ENCODE results near the gene RABAC1. TPM values are rescaled to one million over a fixed set of nuclear protein-coding genes. Genes with fewer than 3 reads are reported as not detected.

The RABAC1 gene
- total and polyA plus RNA-seq, 5 donors from 2014 or later: 94.0 to 261 (median 222) TPM

DNA sequence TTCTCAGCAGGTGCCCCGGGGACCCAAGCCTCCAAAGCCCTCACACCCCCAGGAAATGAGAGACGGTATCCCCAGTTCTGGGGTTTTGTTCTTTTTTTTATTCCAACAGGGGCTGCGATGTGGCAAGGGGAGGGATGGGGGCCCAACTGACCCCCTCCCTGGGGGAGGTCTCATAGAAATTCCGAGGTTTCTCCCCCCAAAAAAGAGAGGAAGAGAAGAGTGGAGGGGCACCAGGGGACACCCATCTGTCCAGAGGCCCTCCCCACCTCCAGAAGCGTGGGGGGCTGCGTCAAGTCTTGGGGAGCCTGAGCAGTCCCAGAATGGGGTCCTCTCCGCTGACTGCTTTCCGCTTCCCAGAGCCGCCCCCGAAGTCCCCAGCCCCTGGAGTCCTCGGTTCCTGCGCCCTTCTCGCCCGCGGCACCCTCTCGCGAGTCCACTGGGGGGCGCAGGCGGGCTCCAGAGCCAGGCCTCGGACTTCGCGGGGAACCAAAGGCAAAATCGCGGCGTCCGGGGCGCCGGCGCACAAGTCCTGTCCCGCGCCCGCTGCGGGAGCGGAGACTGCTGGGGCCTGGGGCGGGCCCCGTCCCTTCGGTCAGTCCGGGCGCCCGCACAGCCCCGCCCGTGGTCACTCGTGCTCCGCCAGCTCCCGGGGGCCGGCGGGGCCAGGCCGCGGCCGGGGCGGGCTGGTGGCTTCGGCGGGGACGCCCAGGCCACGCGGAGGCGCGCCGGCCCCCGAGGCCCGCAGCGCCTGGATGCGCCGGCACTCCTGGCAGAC is 39.3 kb upstream of the RABAC1 start:
- Histone ChIP-seq H3K27ac (ENCODE audit: insufficient read depth, low read length, poor library complexity, severe bottlenecking) (no peak overlapping the region), H3K9me3 (ENCODE audit: control insufficient read depth in 2 of 2, low read length in 2 of 2) (no peaks in the 10 kb centered on the region), H3K36me3 (ENCODE audit: control insufficient read depth, insufficient read depth, low read length) (no peaks in the 10 kb centered on the region), H3K4me1 (ENCODE audit: control insufficient read depth, insufficient read depth, low read length, poor library complexity, severe bottlenecking) (peaks cover 27% of the 10 kb centered on the region), H3K27me3 (ENCODE audit: control insufficient read depth, insufficient read depth, low read length) (peaks cover 26% of the 10 kb centered on the region), H3K4me3 (ENCODE audit: low read depth, low read length) (no peak overlapping the region)
- Mint-ChIP-seq H3K27ac (no peak overlapping the region), H3K27me3 (peaks cover 53% of the 10 kb centered on the region), H3K4me1 (peaks cover 0 to 41% (median 14%) of the 10 kb centered on the region in 4 donors), H3K36me3 (peaks cover 9% of the 10 kb centered on the region), H3K9me3 (peaks cover 0 to 4% (median 0%) of the 10 kb centered on the region in 7 donors), H3K4me3 (peak overlapping the region in 1 of 4 donors; percentile 56)
- ATAC-seq (ENCODE audit: low read depth in 2 of 2): no peak
- peak in 1 of 3 donors; percentile 43 for DNase-seq

DNA sequence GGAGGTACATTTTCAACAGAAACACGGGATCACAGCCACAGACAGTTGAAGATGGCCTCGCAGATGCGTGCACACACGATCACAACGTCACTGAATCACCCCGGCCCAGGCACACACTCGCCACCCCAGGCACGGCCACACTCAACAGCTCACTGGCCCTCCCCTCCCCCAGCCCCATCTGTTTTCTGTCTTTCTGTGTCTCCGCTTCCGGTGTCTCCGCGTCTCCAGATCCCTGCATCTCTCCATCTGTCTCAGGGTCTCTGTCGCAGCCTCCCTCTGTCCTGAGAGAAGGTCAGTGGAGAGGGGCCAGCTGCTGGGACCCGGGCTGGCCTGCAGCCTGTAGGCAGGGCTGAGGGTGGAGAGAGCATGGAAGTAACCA is 38.7 kb upstream of the RABAC1 start:
- Histone ChIP-seq H3K27me3 (ENCODE audit: control insufficient read depth, insufficient read depth, low read length) (peaks cover 26% of the 10 kb centered on the region), H3K4me3 (ENCODE audit: low read depth, low read length) (no peak overlapping the region), H3K4me1 (ENCODE audit: control insufficient read depth, insufficient read depth, low read length, poor library complexity, severe bottlenecking) (peaks cover 32% of the 10 kb centered on the region), H3K27ac (ENCODE audit: insufficient read depth, low read length, poor library complexity, severe bottlenecking) (no peak overlapping the region), H3K9me3 (ENCODE audit: control insufficient read depth in 2 of 2, low read length in 2 of 2) (no peaks in the 10 kb centered on the region), H3K36me3 (ENCODE audit: control insufficient read depth, insufficient read depth, low read length) (no peaks in the 10 kb centered on the region)
- Mint-ChIP-seq H3K4me3 (peak overlapping the region in 1 of 4 donors; percentile 56), H3K27me3 (peaks cover 55% of the 10 kb centered on the region), H3K27ac (no peak overlapping the region), H3K36me3 (peaks cover 9% of the 10 kb centered on the region), H3K4me1 (peaks cover 0 to 46% (median 16%) of the 10 kb centered on the region in 4 donors), H3K9me3 (peaks cover 0 to 4% (median 0%) of the 10 kb centered on the region in 7 donors)
- peak in 1 of 3 donors; percentile 14 for DNase-seq
- ATAC-seq (ENCODE audit: low read depth in 2 of 2): no peak

DNA sequence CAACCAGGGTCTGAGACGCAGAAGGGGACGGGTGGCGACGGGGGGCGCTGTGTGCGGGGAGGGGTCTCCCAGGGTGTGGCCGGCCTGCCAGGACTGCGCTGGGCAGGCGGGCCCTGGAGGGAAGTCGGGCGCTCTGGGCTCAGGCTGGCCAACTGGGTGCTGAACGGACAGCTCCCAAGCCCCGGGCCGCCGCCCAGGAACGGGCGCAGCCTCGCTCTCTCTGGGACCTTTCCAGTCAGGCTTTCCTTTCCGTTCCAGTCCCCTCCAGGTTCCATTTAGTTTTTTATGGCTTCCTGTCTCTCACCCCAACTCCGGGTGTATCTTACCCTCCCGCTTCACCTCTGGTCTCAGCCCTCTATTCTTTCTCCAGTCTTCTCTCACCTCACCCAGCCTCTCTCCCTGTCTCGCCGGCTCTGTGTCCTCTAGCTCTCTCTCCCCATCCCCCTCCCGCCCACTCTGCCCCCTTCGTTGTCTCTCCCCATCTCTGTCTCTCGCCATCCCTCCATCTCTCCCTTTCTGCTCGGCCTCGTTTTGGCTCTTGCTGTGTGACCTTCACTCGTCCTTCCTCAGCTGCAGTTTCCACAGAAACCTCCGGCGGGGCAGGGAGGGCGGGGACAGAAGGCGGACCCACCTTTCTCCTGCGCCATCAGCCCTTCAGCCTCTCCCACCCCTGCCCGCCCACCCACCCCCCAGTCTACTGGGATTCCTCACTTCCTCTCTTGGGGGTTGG is 38.2 kb upstream of the RABAC1 start:
- ATAC-seq (ENCODE audit: low read depth in 2 of 2) (no peak), DNase-seq (peak in 2 of 3 donors; percentile 28 to 35)
- H3K9me3 Mint-ChIP-seq: peaks cover 0 to 6% (median 0%) of the 10 kb centered on the region in 7 donors
- H3K4me1 Mint-ChIP-seq: peaks cover 0 to 49% (median 16%) of the 10 kb centered on the region in 4 donors
- H3K9me3 ChIP-seq (ENCODE audit: control insufficient read depth in 2 of 2, low read length in 2 of 2): no peaks in the 10 kb centered on the region
- H3K4me3 Mint-ChIP-seq: peak overlapping the region; percentile 52 to 65 (median 56)
- H3K4me3 ChIP-seq (ENCODE audit: low read depth, low read length): no peak overlapping the region
- no peaks in the 10 kb centered on the region for H3K36me3 ChIP-seq (ENCODE audit: control insufficient read depth, insufficient read depth, low read length)
- H3K4me1 ChIP-seq (ENCODE audit: control insufficient read depth, insufficient read depth, low read length, poor library complexity, severe bottlenecking): peaks cover 32% of the 10 kb centered on the region
- H3K27me3 ChIP-seq (ENCODE audit: control insufficient read depth, insufficient read depth, low read length): peaks cover 26% of the 10 kb centered on the region
- no peak overlapping the region for H3K27ac ChIP-seq (ENCODE audit: insufficient read depth, low read length, poor library complexity, severe bottlenecking)
- peaks cover 55% of the 10 kb centered on the region for H3K27me3 Mint-ChIP-seq
- H3K36me3 Mint-ChIP-seq: peaks cover 9% of the 10 kb centered on the region
- H3K27ac Mint-ChIP-seq: no peak overlapping the region

DNA sequence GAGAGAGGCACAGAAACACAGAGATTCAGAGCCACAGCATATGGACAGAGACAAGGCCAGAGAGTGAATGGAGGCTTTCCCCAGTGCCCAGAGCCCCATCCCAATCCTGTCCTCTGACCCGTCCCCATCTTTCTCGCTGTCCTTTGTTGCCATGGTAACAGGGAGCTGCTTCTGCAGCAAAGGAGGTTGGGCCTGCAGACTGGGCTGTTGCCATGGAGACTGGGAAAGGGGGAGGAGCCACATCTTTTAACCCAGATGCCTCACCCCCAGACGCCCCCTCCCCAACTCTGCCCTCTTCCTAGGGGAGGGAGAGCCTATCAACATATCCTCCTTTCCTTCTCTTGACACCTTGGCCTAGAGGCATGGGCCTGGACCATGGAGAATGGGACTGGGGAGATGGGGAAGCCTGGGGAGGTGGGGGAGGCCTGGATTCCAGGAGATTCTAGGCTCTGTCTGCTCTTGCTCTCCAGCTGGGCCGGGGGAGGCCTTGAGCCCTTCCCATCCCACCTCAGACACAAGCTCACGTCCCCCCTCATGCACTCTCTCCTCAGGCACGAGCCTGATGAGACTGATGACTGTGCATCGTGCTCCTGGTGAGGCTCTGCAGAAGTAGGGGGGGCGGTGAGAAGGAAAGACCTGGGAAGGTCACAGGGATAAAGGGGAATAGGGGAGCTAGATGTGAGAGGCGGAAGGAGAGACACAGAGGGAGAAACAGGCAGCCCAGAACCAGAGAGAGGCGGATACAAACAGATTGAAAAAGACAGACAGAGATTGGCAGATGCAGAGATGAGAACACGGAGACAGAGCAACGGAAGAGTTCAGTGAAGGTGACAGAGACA is 37.1 kb upstream of the RABAC1 start:
- Mint-ChIP-seq H3K27ac (no peak overlapping the region), H3K4me1 (peaks cover 0 to 49% (median 16%) of the 10 kb centered on the region in 4 donors), H3K4me3 (peak overlapping the region in 3 of 4 donors; percentile 16 to 89 (median 54)), H3K36me3 (peaks cover 9% of the 10 kb centered on the region), H3K9me3 (peaks cover 0 to 6% (median 0%) of the 10 kb centered on the region in 7 donors), H3K27me3 (peaks cover 46% of the 10 kb centered on the region)
- H3K4me1 ChIP-seq (ENCODE audit: control insufficient read depth, insufficient read depth, low read length, poor library complexity, severe bottlenecking): peaks cover 32% of the 10 kb centered on the region
- no peaks in the 10 kb centered on the region for H3K9me3 ChIP-seq (ENCODE audit: control insufficient read depth in 2 of 2, low read length in 2 of 2)
- no peak for ATAC-seq (ENCODE audit: low read depth in 2 of 2)
- no peak overlapping the region for H3K4me3 ChIP-seq (ENCODE audit: low read depth, low read length)
- H3K36me3 ChIP-seq (ENCODE audit: control insufficient read depth, insufficient read depth, low read length): no peaks in the 10 kb centered on the region
- no peak for DNase-seq
- H3K27me3 ChIP-seq (ENCODE audit: control insufficient read depth, insufficient read depth, low read length): peaks cover 26% of the 10 kb centered on the region
- H3K27ac ChIP-seq (ENCODE audit: insufficient read depth, low read length, poor library complexity, severe bottlenecking): no peak overlapping the region

DNA sequence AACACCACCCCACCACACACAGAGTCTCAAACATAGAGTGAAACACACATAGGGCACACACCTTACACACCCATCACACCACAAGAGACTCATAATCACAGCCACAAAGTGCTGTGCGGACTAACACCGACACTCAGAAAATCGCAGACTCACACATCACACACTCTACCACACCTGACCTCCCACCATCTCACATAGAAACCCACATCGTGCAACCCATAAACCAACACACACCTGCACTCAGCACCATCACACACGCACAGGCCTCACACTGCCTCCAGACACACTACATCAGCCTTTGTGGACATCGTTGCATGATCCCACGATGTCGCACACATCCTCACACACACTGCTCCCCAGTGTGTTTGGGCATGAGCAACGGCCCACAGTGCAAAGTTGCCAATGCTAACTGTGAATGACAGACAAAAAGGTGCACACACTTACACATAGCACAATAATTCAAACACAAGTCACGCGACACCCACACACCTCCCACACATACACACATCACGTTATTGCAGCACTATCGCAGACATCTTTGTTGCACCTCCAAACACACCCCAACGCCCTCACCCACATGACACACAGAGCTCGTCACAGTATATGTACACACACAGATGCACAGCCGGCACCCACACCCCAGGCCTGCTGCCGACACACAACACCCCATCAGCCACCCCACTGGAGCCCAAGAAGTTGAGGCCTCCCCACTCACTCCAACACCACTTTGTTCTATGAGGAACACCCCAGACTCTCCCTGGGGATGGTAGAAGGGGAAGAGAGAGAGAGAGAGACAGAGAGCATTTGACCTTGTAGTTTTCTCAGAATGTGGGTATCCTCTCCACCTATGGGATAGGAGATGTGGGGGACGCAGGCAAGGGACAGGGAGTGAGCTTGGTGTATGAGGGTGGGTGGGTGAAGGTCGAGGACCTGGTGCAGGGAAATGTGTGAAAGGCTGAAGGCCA is 36.2 kb upstream of the RABAC1 start:
- peaks cover 32% of the 10 kb centered on the region for H3K4me1 ChIP-seq (ENCODE audit: control insufficient read depth, insufficient read depth, low read length, poor library complexity, severe bottlenecking)
- H3K4me3 Mint-ChIP-seq: peak overlapping the region; percentile 30 to 89 (median 75)
- H3K27me3 ChIP-seq (ENCODE audit: control insufficient read depth, insufficient read depth, low read length): peaks cover 21% of the 10 kb centered on the region
- DNase-seq: no peak
- peaks cover 0 to 6% (median 0%) of the 10 kb centered on the region in 7 donors for H3K9me3 Mint-ChIP-seq
- H3K4me3 ChIP-seq (ENCODE audit: low read depth, low read length): no peak overlapping the region
- H3K36me3 Mint-ChIP-seq: peaks cover 9% of the 10 kb centered on the region
- no peak for ATAC-seq (ENCODE audit: low read depth in 2 of 2)
- H3K36me3 ChIP-seq (ENCODE audit: control insufficient read depth, insufficient read depth, low read length): no peaks in the 10 kb centered on the region
- H3K9me3 ChIP-seq (ENCODE audit: control insufficient read depth in 2 of 2, low read length in 2 of 2): no peaks in the 10 kb centered on the region
- H3K27ac Mint-ChIP-seq: peak overlapping the region in 1 of 3 donors; percentile 7
- H3K4me1 Mint-ChIP-seq: peaks cover 0 to 49% (median 16%) of the 10 kb centered on the region in 4 donors
- H3K27me3 Mint-ChIP-seq: peaks cover 40% of the 10 kb centered on the region
- no peak overlapping the region for H3K27ac ChIP-seq (ENCODE audit: insufficient read depth, low read length, poor library complexity, severe bottlenecking)

DNA sequence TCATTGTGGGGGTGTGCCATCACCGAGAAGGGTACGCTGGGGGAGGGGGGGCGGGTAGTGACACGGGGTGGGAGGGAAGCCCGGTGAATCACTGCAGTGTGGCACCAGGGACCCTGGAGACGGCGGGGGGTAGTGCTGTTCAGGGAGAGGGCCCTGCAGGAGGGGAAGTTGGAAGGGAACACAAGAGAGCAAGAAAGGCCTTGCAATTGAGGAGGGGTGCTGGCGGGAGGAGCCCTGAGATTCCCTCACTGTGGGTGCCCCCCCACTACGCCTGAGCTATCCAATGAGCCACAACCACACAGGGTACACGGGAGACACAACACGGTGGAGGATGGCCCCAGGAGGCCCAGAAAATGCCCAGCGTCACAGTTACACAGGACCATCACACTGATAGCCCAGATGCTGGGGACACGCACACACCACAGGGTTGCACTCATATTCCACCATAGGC is 35.4 kb upstream of the RABAC1 start:
- H3K27me3 Mint-ChIP-seq: peaks cover 33% of the 10 kb centered on the region
- peak overlapping the region; percentile 30 to 89 (median 75) for H3K4me3 Mint-ChIP-seq
- peaks cover 0 to 6% (median 0%) of the 10 kb centered on the region in 7 donors for H3K9me3 Mint-ChIP-seq
- ATAC-seq (ENCODE audit: low read depth in 2 of 2) (peak in 1 of 2 donors; percentile 6), DNase-seq (no peak)
- H3K36me3 Mint-ChIP-seq: peaks cover 6% of the 10 kb centered on the region
- no peak overlapping the region for H3K27ac ChIP-seq (ENCODE audit: insufficient read depth, low read length, poor library complexity, severe bottlenecking)
- H3K4me1 Mint-ChIP-seq: peaks cover 0 to 47% (median 16%) of the 10 kb centered on the region in 4 donors
- H3K9me3 ChIP-seq (ENCODE audit: control insufficient read depth in 2 of 2, low read length in 2 of 2): no peaks in the 10 kb centered on the region
- H3K4me1 ChIP-seq (ENCODE audit: control insufficient read depth, insufficient read depth, low read length, poor library complexity, severe bottlenecking): peaks cover 32% of the 10 kb centered on the region
- no peak overlapping the region for H3K4me3 ChIP-seq (ENCODE audit: low read depth, low read length)
- H3K27ac Mint-ChIP-seq: peak overlapping the region in 1 of 3 donors; percentile 7
- H3K27me3 ChIP-seq (ENCODE audit: control insufficient read depth, insufficient read depth, low read length): peaks cover 16% of the 10 kb centered on the region
- no peaks in the 10 kb centered on the region for H3K36me3 ChIP-seq (ENCODE audit: control insufficient read depth, insufficient read depth, low read length)

Data from CD4-positive, CD25-positive, alpha-beta regulatory T cell (primary cell).